GM19239 (cell line): ENCODE results near the gene KIAA1755.

ENCODE experiments used
- DNase-seq: peaks from one replicate; pipeline ENCODE4 v3.0.0; 2011; ENCODE audit warnings: low spot score; ENCODE audit not compliant: insufficient read length
- FAIRE-seq: peaks from 2 replicates; lab custom pipeline; 2011; peaks lifted over from hg19 to GRCh38; lab: Jason Lieb, UNC

Gene KIAA1755

DNA sequence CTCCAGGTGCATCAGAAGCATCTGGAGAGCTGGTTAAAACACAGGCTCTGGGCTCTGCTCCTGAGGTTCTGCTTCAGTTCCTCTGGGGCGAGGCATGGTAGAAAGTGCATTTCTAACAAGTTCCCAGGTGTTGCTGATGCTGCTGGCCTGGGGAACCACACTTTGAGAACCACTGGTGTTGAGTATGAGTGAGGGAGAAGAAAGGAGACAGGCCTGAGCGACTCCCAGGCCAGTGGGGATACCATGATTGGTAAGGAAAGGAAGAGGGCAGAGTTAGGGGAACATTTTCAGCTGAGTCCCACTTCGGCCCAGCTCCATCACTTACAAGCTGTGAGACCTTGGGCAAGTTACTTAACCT lies 36.8 kb downstream of the KIAA1755 start:
- FAIRE-seq (no peak), DNase-seq (no peak)

DNA sequence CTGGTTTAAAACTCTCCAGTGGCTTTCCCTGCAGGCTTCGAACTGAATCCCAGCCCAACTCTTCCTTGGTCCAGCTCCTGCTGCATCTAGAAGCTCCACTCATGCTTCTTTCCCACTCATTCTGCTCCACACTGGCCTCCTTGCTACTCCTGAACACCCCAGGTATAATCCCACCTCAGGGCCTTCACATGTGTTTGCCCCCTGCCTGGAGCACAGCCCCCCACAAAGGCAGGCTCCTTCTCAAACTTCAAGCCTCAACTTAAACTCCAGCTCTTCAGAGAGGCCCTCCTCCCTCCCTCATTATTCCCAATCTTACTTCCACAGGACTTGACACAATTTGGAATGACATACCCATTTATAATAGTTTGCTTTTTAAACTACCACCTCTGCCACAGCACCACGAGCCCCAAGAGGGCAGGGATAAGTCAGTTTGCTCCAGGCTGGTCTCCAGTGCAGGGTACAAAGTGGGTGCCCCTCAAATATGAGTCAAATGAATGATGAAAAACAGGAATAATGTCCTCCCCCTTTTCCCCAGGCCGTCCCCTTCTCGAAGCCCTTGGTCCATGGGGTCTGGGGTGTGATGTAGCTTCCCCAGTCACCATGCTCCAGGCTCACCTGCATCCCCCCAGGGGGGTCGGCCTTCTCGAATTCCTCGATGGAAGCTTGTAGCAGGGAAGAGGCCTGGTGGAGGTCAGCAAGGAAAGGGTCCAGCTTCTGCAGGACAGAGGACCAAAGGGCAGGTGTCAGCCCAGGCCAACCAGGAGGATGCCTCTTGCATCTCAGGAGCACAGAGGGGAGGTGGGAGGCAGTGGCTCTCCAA lies 37.4 kb downstream of the KIAA1755 start:
- FAIRE-seq (no peak), DNase-seq (no peak)

DNA sequence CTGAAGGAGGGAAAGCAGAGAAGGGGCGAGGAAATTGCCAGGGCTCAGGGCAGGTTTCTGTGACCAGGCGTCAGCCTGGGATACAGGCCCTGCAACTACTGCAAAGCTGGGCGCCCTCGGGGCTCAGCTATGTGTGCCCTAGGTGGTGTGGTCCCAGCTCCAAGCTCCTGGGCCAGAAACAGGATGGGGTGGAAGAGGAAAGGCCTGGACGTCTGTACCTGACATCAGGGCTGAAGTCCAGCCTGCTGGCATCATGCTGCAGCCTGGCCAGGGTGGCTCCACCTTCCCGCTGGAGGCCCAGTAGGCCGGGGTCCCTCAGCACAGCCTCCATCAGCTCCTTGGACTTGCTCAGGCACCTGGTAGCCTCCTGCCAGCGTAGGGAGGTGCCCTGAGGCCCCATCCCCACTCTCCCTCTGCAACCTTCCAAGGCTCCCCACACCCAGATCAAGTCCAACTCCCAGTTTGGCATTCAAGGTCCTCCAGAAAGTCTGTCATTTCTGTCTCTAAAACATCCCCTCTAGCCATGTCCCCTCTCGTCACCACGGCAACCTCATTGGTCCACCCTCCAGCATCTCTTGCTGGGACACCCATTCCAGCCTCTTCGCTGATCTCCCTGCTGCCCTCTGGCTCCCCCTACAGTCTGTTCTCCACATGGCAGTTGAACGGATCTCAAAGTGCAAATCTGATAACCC lies 38.2 kb downstream of the KIAA1755 start:
- DNase-seq (peak; percentile 76), FAIRE-seq (peak; percentile 39)

DNA sequence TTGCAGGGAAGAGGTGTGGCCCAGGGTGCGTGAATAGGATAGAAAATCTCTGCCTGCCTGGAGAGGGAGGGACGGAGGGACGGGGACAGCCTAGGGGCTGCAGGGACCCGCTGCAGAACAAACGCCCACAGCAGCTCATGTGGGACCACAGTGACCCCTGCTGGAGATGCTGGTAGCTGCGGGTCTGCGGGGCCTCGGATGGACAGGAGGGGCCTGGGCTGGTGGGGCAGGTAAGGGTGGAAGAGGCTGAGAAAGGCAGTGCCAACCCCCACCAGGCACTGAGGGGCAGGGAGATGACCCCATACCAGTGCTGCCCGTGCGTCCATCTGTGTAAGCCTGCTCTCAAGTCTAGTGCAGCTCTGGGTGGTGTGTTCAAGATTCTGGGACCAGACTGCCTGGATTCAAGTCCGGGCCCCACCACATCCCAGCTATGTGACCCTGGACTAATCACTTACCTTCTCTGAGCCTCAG lies 39.4 kb downstream of the KIAA1755 start:
- DNase-seq (peak; percentile 88), FAIRE-seq (peak; percentile 80)

DNA sequence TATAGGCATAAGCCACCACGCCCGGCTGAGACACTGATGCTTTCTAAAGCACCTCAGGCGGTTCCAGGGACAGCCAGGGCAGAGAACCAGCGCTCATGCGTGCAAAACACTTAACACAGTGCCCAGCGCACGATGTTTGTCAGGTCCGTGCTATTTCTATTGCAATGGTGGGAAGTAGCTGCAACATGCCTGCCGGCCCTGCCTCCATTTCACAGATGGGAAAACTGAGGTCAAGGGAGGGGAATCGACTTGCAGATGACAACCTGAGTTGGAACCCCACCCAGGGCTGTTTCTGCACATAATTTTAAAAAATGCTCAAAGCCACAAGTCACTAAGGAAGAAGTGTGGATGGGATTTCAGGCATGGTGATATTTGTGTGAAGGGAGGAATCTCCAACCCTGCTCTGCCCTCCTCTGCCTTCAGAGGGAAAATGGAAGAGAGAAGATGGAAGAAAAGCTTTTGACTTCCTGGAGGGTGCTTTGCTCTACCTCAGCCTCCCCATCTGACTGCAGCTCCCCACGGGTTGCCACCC lies 39.9 kb downstream of the KIAA1755 start:
- FAIRE-seq (no peak), DNase-seq (no peak)

DNA sequence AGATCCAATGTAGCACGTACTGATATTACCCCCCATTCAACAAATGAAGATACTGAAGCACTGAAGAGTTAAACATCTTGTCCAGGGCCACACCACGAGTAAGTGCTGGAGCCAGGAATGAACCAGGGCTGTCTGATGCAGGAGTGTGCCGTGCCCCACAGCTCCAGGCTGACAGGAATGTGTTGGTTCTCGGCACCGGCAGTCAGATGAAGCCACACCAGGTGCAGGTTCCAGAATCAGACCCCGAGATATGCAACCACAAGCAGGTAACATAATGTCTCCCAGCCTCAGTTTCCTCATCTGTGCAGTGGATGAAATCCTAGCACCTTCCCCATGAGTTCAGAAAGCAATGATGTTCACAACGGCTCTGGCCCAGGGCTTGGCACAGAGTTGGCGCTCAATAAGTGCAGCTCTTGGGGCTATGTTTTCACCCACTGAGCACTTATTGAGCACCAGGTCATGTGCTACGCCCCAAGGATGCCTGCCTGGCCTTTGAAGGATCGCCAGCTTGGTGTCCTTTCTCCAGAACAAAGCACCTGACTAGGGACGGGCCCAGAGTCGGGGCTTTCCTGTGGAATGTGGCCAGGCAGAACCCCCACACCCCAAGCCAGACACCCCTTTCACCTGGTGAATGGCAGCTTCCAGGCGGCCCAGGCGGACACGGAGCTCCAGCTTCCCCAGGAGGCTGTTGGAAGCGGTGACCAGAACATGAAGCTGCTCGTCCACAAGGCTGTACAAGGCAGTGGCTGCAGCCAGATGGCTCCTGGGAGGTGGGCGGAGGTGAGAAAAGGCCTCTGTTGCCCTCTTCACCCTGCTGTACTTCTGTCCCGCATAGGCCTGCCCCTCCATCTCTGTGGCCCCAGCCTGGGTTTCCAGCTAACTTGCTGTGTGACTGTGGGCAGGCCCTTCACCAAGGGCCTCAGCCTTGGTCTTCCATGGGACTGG lies 41.3 kb downstream of the KIAA1755 start:
- no peak for FAIRE-seq

DNA sequence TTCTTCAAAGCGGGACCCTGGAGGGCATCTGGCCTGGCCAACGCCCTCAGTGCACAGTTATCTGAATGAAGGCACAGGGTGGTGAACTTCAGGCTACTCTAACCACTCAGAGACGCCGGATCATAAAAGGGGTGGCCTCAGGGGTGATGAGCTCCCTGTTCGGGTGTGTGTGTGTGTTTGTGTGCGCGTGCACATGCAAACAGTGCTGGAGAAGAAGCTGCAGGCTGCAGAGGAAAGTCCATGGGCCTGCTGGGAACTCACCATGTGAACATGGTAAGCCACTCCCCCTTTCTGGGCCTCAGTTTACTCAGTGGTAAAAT lies 42.0 kb downstream of the KIAA1755 start:
- DNase-seq, result no peak
- FAIRE-seq, result no peak

More for the DNA sequence above, 41.3 kb downstream of the KIAA1755 start:
- no peak for DNase-seq

DNA sequence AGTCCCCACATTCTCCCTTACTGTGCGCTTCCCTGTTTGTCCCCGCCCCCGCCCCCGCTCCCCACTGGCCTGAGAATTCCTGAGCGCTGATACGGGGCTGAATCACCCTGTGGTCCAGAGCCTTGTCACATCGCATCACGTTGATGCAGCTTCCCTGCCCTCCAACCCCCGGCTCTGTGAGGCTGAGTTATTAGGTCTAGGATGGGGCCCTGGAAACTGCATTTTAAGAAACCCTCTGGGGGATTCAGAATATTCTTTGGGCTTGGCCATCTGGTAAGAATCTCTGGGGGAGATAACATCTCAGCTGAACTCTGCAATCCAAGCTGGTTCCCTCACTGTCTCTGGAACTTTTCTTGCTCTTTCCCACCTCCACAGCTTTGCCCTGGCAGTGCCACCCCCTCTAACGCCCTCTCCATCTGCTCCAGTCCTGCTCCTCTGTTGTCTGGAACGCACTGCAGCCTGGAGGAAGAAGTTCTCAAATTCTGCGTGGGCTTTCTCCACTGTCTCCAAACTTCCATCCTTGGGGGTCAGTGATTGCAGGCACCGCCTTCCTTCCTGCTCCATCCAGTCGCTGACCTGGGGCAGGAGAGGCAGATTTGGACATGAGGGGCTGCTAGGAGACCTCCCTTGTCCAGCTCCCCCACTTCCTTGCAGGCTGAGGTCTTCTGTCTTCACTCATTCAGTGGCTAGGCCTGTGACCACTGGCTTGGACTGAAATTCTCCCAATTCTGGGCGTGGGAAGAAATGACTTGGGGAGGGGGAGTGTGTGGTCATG lies 42.6 kb downstream of the KIAA1755 start:
- FAIRE-seq (no peak), DNase-seq (no peak)

DNA sequence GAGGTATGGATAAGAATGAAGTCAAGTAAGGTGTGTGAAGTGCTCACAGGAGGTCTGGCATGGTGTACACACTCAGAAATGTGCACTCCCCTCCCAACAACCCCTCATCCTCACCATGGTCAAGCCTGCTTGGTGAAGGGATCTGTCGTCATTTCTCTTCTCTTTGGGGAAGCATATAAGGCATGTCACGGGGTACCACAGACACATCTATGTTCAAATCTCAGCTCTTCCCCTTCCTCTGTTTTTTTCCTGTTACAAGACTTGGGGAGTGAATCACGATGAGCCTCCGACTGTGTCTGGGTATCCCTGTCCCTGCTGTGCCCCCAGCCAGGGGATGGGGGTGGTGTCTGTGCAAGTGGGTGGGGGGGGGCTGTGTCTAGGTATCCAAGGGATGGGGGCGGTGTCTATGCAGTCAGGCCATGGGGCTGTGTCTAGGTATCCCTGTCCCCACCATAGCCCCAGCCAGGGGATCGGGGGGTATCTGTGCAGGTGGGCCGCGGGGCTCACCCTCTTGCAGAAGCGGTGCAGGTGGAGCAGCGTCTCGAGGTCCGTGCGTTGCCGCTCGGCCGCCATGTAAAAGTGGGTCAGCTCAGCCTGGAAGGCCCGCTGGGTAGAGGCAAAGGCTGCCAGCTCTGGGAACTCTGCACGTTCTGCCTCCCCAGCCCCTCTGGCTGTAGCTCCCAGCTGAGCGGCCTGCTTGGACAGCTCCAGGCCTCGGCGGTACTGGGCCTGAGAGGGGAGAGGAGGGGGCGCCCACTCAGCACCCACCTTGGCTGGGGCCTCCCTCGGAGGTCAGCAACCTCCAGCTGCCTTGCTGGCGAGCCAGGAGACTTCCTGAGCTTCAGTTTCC lies 43.6 kb downstream of the KIAA1755 start:
- no peak for DNase-seq

DNA sequence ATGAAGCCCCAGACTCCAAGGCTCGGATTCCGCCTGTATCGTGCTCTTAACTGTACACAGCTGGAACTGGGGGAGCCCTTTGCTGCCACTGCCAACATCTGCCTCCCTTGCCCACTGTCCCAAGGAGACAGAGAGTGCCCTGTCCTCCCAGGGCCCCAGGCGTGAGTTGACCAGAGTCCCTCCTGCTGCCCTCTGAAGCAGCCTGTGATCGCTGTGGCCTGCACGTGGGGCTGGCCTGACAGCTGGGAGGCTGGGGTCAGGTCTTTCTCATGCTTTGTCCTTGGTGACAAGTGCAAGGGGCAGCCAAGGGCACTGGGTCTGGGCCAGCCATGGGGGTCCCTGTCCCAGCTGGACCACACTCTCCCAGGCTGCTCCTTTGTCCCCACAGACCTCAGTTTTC lies 44.3 kb downstream of the KIAA1755 start:
- FAIRE-seq, result no peak
- DNase-seq, result no peak

More for the DNA sequence above, 43.6 kb downstream of the KIAA1755 start:
- no peak for FAIRE-seq

DNA sequence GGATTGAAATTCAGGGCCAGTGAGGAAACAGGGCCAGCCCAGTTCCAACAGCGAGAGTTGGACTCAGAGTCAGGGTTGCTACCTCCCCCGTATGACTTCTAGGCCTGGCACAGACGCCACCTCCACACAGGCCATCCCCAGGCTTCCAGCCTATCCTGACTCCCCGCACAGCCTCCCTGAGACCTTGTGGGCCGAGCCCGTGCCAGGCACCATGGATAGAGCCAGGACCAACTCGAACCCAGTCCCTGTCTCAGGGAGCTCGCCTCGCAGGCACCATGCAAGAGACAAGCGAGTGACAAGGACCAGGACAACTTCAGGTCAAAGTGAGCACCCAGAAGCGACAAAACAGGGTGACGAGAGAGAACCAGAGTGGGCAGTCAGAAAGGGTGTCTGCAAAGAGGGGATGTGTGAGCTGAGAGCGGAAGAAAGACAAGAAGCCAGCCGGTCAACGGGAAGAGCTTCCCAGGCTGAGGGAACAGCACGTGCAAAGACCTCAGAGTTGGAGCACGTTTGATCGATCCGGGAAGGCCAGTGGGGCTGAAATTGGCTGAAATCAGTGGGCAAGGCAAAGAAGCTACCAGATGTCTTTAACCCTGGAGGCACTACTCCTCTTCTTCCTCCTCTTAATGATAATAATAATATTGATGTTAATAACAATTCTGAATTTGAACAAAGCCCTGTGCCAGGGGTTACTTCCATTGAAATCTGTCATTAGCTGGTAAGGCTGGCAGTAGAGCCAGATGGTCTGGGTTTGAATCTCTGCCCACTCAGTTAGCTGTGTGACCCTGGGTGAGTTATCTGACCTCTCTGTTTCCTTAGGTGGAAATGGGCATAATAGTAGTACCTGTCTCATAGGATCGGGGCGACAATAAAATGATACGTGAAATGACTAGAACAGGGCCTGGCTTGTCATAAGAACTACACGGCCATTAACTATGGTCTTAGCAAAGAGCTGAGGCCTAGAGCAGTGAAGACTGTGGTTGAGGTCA lies 45.0 kb downstream of the KIAA1755 start:
- DNase-seq, result no peak
- FAIRE-seq, result no peak

DNA sequence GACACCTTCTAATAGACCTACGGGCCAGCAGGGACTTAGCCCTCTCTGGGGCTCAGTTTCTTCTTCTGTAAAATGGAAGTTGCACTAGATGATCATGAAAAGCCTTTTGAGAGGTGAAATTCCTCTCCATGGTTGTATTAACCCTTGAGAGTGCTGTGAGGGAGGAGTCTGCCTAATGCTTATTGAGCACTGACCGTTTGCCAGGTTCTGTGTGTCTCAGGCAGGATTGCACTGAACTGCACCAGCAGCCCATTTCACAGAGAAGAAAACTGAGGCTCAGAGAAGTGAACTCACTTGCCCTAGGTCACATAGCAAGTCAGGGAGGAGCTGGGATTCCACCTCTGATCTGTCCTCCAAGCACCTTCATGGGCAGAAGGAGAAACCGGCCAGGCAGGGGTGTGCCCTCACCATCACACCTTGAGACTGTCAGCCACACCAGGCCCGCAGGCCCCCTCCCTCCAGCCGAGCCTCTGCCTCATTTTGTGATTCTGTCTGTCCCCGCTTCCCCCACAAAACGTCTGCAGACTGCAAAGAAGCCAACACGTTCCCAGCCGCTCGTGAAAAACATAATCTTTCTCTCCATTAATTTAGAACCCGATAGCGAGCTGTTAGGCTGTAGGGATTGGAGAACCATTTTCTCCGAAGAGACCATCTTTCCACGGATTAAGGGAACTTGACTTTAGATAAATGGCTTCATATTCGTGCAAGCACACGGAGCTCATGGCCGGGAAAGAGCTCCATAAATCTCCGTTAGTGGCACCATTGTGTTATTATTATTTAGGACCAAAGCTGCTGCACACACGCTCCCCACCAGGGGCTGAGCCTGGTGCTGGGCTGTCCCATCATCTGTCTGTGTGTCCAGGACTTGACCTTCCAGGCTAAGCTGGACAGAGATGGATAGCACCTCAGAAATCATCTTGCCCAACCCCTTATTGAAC lies 46.0 kb downstream of the KIAA1755 start:
- DNase-seq, result no peak
- FAIRE-seq, result no peak

DNA sequence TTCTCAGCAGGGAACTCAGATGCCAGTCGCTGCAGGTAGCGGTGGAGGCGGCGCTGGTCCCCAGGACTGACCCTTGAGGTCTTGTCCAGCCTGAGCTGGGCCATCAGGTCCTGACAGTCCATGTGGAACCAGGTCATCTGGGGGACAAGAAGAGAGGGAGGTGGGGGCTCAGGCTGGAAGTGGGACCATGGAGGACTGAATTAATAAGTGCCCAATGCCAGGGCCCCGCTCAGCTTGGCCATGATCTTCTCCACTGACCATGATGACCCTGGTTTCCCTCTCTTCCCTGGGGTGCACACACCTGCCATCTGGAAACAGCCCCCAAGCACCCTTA lies 47.0 kb downstream of the KIAA1755 start:
- FAIRE-seq, result no peak
- DNase-seq, result no peak

DNA sequence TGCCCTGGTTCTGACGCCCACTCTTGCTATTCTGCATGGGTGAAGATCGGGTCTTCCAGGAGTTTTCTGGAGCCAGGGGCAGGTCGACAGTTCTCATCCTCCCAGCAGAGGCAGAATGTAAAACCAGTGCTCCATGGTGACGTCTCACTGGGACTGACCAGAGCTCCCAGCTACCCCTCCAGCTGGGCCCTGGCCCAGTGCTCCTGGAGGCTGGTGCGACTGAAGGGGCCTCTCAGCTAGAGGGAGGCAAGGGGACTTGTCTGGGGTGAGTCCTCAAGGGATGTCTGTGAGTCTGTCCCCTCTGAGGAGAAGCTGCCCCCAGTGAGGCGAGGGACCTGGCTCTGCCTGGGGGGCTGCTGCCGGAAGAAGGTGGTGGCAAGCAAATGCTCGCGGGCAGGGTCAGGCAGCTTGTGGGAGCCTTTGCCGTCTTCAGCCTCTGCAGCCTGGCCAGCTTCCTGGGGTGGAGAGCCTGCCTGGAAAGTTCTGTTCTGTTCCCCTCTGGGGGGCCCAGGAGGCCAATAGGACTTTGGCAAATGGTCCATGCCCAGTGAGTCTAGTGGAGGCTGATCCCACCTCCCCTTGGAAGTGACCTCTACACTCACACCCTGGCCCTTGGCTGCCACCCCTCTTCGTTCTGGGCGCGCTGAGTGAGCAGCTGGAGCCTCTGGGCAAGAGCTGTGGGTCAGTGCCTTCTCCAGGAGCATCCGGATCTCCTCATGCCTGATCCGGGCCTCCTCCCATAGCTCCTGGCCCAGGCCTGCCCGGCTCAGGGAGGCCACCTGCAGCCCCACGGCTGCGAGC lies 47.5 kb downstream of the KIAA1755 start:
- FAIRE-seq, result no peak

DNA sequence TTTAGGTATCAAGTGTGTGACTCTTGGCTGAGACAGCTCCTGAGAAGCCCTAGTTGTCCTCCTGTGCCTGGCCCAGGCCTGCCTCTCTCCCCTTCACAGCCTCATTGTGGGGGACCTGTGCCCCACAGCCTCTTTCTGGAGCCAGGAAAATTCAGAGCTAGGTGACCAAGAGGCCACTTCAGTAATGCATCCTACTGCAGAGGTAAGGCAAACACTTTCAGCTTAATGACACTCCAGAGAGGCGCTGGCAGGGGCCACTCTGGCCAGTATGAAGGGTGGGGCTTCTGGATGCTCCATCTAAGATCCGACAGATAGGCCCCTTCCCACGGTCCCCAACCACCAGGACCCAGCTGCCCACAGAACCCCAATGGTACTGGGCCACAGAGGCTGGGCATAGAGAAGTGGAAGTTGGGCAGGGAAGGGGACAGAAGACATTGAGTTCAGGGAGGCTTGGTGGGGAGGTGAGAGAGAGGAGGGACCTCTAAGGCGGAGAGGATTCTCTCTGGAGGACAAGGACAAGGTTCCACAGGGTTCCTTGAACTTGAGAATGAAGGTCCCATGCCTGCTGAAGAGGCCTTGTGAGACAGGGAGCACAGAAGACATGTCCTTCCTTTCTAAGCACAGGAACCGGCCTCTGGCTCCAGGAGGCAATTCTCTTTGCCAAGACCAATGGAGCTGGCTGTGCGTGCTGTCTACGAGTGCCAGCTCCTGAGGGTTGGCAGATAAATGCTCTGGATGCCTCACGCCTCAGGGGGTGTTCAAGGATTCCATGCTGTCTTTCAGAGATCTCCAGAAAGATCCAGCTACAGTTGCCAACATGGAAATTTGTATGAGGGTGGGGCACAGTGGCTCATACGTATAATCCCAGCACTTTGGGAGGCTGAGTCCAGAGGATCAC lies 49.1 kb downstream of the KIAA1755 start:
- DNase-seq (no peak), FAIRE-seq (no peak)

More for the DNA sequence above, 47.5 kb downstream of the KIAA1755 start:
- DNase-seq, result no peak
